ENCODE results near the gene CYP1A2. TPM values are rescaled to one million over a fixed set of nuclear protein-coding genes. Genes with fewer than 3 reads are reported as not detected.
A peak's percentile ranks its signal among the peaks of the same experiment; 100 is the strongest.
"Not testable (repeated sequence)": the region's sequence is repeated elsewhere in the genome, so short reads cannot be mapped to it uniquely, and the experiment has no call there.

The CYP1A2 gene, protein sequence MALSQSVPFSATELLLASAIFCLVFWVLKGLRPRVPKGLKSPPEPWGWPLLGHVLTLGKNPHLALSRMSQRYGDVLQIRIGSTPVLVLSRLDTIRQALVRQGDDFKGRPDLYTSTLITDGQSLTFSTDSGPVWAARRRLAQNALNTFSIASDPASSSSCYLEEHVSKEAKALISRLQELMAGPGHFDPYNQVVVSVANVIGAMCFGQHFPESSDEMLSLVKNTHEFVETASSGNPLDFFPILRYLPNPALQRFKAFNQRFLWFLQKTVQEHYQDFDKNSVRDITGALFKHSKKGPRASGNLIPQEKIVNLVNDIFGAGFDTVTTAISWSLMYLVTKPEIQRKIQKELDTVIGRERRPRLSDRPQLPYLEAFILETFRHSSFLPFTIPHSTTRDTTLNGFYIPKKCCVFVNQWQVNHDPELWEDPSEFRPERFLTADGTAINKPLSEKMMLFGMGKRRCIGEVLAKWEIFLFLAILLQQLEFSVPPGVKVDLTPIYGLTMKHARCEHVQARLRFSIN
- not detected for polyA plus RNA-seq (2013, experiment 1 of 2; ENCODE audit: insufficient read length)
- not detected for polyA plus RNA-seq (2013, experiment 2 of 2; ENCODE audit: insufficient read length)

DNA sequence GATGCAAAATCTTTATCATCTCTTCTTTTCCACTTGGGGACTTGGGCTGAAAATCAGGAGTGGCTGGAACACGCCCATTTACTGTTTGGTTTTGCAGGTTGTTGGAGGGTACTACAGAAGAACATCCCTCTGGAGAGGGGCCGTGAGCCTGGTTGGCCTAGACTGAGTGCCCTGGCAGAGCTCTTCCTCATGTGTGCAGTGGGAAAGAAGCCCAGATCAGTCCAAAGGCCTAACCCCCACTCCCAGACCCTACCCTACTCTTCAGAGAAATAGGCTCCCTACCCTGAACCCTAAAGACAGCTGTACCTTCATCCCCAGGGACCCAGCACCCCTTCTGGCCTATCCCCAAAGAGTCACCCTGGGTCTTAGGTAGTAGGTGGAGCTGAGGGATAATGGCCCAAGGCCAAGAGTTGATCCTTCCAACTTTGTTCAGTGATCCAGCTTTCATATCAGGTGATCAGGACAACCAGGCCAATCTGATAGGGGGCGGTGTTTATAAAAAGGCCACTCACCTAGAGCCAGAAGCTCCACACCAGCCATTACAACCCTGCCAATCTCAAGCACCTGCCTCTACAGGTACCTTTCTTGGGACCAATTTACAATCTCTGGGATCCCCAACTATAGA lies at the start of gene CYP1A2:
Gene CYP1A2, plus strand, starts transcription at position 524 of the 625 bp plus-strand sequence. CDS start 894 bp downstream, outside the sequence.
- no peak for DNase-seq

- DNase-seq = no peak
Measured at GRCh38 chr15:74709011-74709410, 39.6 kb upstream of the CYP1A2 start.

- DNase-seq = no peak
Measured at GRCh38 chr15:74709892-74710291, 38.8 kb upstream of the CYP1A2 start.

- DNase-seq = no peak
Measured at GRCh38 chr15:74710319-74711094, 38.1 kb upstream of the CYP1A2 start.

DNA sequence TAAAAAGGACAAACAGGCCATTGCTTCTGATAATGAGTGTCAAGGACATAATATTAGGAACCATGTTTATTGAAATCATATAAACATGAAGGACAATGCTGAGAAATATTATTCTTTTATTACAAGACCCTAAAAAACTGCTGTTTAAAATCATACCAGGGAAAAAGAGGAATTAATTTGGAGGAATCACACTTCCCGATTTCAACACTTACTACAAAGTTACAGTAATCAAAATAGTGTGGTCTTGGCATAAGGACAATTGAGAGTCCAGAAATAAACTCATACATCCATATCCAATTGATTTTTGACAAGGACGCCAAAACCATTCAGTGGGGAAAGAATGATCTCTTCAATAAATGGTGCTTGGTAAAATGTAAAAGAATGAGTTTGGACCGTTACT lies 36.3 kb upstream of the CYP1A2 start:
- no peak for DNase-seq

DNA sequence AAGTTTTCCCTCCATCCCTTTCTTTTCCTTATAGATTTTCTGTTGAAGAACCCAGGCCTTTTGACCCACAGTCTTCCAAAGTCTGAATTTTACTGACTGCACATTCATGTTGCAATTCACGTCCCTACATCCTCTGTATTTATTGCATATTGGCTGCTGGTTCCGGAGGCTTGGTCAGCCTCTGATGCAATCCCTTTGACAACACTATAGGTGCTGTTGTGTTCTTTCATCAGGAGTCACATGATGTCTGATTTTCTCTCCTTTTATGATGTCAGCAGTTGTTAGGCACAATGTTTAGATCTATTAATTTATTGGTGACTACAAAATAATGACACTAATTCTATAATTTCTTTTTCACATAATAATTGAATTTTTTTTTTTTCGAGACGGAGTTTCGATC lies 32.0 kb upstream of the CYP1A2 start:
- DNase-seq = no peak

DNA sequence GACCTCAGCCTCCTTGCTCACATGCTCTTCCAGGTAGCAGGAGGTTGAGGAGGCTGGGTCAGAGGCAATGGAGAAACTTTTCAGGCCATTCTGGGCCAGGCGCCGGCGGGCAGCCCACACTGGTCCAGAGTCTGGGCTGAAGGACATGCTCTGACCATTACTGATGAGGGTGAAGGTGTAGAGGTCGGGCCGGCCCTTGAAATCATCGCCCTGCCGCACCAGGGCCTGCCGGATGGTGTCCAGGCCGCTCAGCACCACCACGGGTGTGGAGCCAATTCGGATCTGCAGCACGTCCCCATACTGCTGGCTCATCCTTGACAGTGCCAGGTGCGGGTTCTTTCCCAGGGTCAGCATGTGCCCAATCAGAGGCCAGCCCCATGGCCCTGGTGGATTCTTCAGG lies 26.1 kb upstream of the CYP1A2 start:
- no peak for DNase-seq

DNA sequence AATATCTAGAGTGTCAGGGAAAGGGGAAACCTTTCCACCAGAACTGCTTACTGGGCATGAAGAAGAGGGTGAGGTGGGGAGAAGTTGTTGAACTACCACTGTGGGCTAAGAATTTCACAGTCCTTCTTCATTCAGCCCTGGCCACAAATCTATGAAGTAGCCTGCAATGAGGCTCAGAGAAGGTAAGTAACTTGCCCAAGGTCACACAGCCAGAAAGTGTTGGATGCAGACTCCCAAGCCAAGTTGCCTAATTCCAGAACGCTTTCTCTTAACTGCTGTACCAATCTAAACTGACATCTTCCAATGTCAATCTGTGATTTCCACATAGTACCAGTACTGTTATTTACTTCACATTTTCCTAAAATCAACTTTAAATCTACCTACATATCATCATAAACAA lies 25.5 kb upstream of the CYP1A2 start:
- DNase-seq = no peak

GRCh38 chr15:74723754-74724334 lies 24.8 kb upstream of the CYP1A2 start:
- DNase-seq = peak; percentile 72

DNA sequence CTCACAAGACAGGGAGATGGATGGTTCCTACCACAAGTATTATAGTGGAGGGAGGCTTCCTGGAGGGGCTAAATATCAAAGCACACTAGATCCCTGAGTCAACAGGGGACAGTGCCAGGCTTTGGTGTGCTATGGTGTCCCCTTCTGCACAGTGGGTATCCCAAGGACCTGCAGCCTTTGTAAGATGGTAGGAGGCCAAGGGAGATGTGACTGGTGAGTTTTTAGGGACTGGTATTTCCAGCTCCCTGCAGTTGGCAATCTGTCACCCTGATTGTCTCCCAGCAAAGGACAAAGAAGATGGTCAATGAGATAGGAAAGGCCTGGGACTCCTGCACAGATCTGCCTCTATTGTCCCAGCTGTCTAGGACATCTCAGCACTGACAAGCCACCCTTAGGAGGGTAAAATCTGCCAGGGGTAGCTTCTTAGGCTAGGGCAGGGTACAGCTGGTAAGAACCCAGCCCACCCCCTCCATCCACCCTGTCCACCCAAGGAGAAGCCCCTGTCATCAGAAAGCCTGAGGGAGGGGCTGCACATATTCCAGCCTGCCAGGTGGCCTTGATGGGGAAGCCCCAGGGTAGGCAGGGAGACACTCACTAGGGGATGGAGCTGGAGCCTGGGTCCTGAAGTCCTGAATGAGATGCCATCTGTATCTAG lies 23.9 kb upstream of the CYP1A2 start:
- no peak for DNase-seq

DNA sequence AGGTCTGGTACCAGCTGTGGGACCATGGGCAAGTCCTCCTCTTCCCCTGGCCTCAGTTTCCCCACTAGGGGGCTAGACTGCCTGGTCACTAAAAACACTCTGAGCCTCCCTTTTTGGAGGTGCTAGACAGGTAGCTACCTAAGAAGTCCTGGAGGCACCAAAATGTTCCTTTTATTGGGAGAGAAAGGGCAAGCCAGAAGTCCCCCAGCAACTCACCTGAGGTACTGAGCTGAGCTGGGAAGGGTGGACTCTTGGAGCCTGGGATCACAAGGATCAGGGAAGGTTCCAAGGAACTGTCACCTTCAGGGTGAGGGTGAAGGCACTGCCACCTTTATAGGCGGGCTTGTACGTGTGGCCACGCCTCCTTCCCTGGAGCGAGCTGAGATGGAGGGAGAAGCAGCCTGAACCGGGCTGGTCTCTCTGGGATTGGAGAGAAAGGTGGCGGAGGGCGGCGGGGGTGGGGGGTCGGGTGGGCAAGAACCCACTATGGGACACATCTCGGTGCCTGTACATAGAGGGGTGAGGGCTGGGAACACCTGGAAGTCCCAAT lies 23.3 kb upstream of the CYP1A2 start, which contains the start of gene CYP1A1:
Gene CYP1A1, minus strand, starts transcription at position 304 of the 550 bp plus-strand sequence. CDS start 2,431 bp downstream, outside the sequence.
- no peak for DNase-seq

DNA sequence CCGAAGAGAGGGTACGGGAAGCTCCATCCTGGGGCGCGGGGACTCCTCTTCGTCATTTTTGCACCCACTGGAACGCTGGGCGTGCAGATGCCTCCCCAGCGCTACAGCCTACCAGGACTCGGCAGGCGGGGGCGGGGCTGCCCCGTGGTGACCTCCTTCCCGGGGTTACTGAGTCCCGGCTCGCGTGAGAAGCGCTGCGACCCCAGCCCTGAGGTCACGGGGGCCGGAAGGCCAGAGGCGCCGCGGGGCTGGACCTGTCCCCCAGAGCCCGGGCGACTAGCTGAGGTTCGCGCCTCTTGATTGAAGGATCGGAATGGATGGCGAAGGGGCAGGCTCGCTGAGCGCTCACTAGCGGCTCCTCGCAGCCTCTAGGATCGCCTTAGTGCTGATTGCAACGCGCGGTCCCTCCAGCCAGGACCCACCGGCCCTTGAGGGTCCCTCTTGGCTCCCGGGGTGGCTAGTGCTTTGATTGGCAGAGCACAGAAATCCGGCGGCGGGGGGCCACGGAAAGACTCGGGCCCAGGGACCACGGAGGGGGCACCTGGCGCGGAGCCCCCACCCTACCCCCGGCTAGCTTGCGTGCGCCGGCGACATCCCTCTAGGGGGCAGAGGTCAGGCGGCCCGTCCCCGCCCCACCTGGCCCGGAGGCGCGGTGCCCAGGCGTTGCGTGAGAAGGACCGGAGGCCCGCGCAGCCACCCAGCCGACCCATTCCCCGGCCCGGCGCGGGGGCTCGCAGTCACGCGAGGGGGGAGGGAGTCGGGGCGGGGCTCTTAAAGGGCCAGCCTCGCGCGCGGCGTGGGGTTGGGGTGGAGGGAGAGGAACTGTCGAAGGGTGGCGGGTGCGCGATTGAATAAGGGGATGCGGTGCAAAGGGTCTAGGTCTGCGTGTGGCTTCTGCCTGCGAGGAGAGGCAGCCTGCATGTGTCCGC lies 22.5 kb upstream of the CYP1A2 start:
- peak; percentile 16 for DNase-seq

- no peak for DNase-seq
Measured at GRCh38 chr15:74726774-74727164, 21.9 kb upstream of the CYP1A2 start.

DNA sequence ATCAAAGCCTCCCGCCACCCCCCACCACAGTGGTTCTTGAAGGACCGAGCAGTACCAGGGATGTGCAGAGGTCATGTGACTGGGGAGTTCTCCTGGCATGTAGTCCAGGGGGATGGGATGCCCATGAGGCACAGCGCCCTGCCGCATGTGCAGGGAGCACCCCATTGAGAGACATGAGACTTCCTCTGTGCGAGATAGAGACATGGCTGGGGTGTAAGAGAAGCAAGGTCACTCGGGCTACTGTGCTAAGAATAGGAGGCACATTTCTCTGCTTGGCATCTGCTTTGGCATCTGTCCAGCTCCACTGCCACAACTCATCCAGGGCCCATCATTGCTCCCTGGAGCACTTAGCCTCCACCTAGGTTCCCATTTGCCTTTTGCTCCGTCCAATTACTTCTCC lies 20.9 kb upstream of the CYP1A2 start:
- no peak for DNase-seq

DNA sequence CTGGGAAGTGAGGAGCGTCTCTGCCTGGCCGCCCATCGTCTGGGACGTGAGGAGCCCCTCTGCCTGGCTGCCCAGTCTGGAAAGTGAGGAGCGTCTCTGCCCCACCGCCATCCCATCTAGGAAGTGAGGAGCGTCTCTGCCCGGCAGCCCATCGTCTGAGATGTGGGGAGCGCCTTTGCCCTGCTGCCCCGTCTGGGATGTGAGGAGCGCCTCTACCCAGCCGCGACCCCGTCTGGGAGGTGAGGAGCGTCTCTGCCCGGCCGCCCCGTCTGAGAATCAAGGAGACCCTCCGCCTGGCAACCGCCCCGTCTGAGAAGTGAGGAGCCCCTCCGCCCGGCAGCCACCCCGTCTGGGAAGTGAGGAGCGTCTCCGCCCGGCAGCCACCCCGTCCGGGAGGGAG lies 19.9 kb upstream of the CYP1A2 start:
- not testable (repeated sequence) for DNase-seq

- not testable (repeated sequence) for DNase-seq
Measured at GRCh38 chr15:74729372-74729771, 19.3 kb upstream of the CYP1A2 start.

- DNase-seq = no peak
Measured at GRCh38 chr15:74730619-74731316, 17.9 kb upstream of the CYP1A2 start.

DNA sequence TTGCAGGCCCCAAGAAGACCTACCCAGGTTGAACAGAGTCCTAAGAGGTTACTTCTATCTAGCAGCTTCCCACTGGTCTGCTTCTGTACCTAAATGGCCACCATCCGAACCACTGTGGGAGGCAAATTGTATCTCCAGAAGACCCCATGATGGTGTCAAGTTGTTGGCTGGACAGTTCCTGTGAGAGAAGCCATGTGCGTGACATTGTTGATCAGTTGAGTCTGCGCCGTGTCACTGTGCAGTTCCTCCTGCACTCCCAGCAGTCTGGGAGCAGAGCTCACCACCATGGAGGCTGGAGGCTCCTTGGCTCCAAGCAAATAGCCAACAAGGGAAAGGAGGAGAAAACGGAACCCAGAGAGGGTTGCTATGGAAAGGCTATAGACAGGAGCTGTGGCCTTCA lies 15.8 kb upstream of the CYP1A2 start:
- no peak for DNase-seq

- no peak for DNase-seq
Measured at GRCh38 chr15:74733269-74733668, 15.4 kb upstream of the CYP1A2 start.

DNA sequence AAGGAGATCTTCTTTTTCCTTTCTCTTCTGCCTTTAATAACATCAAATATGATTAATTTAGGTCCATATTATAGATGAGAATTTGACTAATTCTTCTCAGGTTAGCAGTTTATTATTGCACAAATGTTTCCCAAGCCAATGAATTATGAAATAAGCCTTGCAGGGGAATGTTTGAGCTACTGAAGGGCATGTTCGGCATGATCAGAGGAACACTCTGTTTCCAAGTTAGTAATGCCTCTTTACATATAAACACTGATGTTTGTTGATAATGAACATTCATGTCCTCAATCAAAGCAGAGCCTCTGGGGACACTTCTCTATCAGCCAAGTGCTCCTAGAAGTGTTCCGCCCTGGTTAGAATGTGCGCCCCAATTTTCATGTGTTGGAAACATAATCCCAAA lies 13.3 kb upstream of the CYP1A2 start:
- DNase-seq = no peak
